ENCODE results near the gene TMEM185B. TPM values are rescaled to one million over a fixed set of nuclear protein-coding genes. Genes with fewer than 3 reads are reported as not detected.

Gene TMEM185B
- total and polyA plus RNA-seq, 2 of the 4 experiments (the other 2 are of a cell fraction): 17.7 to 26.1 TPM

- ChIA-PET POLR2A (ENCODE audit: unreplicated experiment) (no interaction called here), CTCF (no interaction called here)
- Histone ChIP-seq H2BK15ac (ENCODE audit: low read depth, low read length) (no peak overlapping the region), H2AFZ (replicated peaks; ENCODE audit: low read length, poor library complexity) (no peak overlapping the region), H2BK20ac (ENCODE audit: low read depth, low read length) (no peak overlapping the region), H3K9me3 (ENCODE audit: control insufficient read depth, insufficient read depth, low read length) (peaks cover 5% of the 10 kb centered on the region), H3K27me3 (ENCODE audit: control insufficient read depth, insufficient read depth, low read length) (no peaks in the 10 kb centered on the region), H3K4me2 (ENCODE audit: low read depth, low read length) (no peak overlapping the region), H3K4me1 (ENCODE audit: control insufficient read depth, insufficient read depth, low read length) (peaks cover 7% of the 10 kb centered on the region), H3K56ac (ENCODE audit: extremely low read depth, insufficient read depth, low read length) (no peak overlapping the region), H2AK5ac (ENCODE audit: low read depth, low read length) (no peak overlapping the region), H3K27ac (ENCODE audit: insufficient read depth, low read length) (no peak overlapping the region), H2BK120ac (ENCODE audit: low read depth, low read length) (no peak overlapping the region), H3K23ac (ENCODE audit: low read depth, low read length) (no peak overlapping the region), H2BK5ac (ENCODE audit: low read depth, low read length, poor library complexity, severe bottlenecking) (no peak overlapping the region), H3K4me3 (ENCODE audit: insufficient read depth, low read depth, low read length) (no peak overlapping the region), H3K18ac (ENCODE audit: low read depth, low read length) (no peak overlapping the region), H3K14ac (replicated peaks; ENCODE audit: low read depth, low read length) (no peak overlapping the region), H4K5ac (ENCODE audit: low read depth, low read length) (no peak overlapping the region), H4K8ac (ENCODE audit: low read depth in 2 of 2, low read length in 2 of 2) (no peak overlapping the region), H3K4ac (ENCODE audit: low read depth, low read length) (no peak overlapping the region), H3K79me1 (ENCODE audit: low read depth in 1 of 2, low read length in 2 of 2) (peaks cover 32 to 78% of the 10 kb centered on the region in 2 experiments), H3K9me1 (ENCODE audit: insufficient read depth, low read length) (peaks cover 23% of the 10 kb centered on the region), H3K36me3 (ENCODE audit: control insufficient read depth, insufficient read depth, low read length) (no peaks in the 10 kb centered on the region), H4K91ac (ENCODE audit: insufficient read depth, low read depth, low read length) (no peak overlapping the region), H3K9ac (ENCODE audit: low read depth, low read length) (no peak overlapping the region), H4K20me1 (ENCODE audit: insufficient read depth, low read length) (peaks cover 64% of the 10 kb centered on the region), H2AK9ac (replicated peaks; ENCODE audit: low read depth, low read length, poor library complexity) (no peak overlapping the region)
- DNase-seq: no peak
- intact Hi-C loops (cut with micrococcal nuclease) (no loop called here), in situ Hi-C loops (cut with MboI; ENCODE audit: low sequenced_read_pairs) (no loop called here), dilution Hi-C loops (cut with HindIII; ENCODE audit: low sequenced_read_pairs, unreplicated experiment) (no loop called here)
- TF ChIP-seq RCOR1 (IDR thresholded peaks at IDR 0.05; ENCODE audit: insufficient replicate concordance, low read length): no peak
- TF ChIP-seq USF2 (IDR thresholded peaks at IDR 0.05; ENCODE audit: low read depth, low read length): no peak
- TF ChIP-seq, protein P1, sequence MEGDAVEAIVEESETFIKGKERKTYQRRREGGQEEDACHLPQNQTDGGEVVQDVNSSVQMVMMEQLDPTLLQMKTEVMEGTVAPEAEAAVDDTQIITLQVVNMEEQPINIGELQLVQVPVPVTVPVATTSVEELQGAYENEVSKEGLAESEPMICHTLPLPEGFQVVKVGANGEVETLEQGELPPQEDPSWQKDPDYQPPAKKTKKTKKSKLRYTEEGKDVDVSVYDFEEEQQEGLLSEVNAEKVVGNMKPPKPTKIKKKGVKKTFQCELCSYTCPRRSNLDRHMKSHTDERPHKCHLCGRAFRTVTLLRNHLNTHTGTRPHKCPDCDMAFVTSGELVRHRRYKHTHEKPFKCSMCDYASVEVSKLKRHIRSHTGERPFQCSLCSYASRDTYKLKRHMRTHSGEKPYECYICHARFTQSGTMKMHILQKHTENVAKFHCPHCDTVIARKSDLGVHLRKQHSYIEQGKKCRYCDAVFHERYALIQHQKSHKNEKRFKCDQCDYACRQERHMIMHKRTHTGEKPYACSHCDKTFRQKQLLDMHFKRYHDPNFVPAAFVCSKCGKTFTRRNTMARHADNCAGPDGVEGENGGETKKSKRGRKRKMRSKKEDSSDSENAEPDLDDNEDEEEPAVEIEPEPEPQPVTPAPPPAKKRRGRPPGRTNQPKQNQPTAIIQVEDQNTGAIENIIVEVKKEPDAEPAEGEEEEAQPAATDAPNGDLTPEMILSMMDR (conservative IDR thresholded peaks at IDR 0.05; ENCODE audit: low read depth, low read length): no peak
- TF ChIP-seq MAFK (IDR thresholded peaks at IDR 0.05; ENCODE audit: low read depth, low read length): no peak
- TF ChIP-seq, protein P2, sequence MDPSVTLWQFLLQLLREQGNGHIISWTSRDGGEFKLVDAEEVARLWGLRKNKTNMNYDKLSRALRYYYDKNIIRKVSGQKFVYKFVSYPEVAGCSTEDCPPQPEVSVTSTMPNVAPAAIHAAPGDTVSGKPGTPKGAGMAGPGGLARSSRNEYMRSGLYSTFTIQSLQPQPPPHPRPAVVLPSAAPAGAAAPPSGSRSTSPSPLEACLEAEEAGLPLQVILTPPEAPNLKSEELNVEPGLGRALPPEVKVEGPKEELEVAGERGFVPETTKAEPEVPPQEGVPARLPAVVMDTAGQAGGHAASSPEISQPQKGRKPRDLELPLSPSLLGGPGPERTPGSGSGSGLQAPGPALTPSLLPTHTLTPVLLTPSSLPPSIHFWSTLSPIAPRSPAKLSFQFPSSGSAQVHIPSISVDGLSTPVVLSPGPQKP (IDR thresholded peaks at IDR 0.05; ENCODE audit: borderline replicate concordance, low read depth, low read length): no peak
- TF ChIP-seq NFE2L2 (IDR thresholded peaks at IDR 0.05; ENCODE audit: low read depth, low read length): no peak
- TF ChIP-seq MAZ (IDR thresholded peaks at IDR 0.05; ENCODE audit: borderline replicate concordance, low read depth, low read length): no peak
- no peak for TF ChIP-seq RAD21 (IDR thresholded peaks at IDR 0.05; ENCODE audit: low read length)
- 86% methylated on average over 1 of the region's 5 CpGs; no CpG with 5 or more reads in 1 of the 2 experiments for WGBS, 2 experiments (ENCODE audit: extremely low coverage in 2 of 2, insufficient read length in 1 of 2)
- no peak for ATAC-seq (ENCODE audit: low read depth)
- BruUV-seq (replicated peaks): no TSS peak
Measured at GRCh38 chr2:120260736-120261135, 37.5 kb upstream of the TMEM185B start.

Data from IMR-90 (cell line).